Mesendoderm (in vitro differentiated cells): Measurements from ENCODE around the gene EXOC3L2.

Experiments
- DNase-seq: peaks from one replicate; pipeline ENCODE4 v3.0.0; 2013
- H2AK5ac ChIP-seq: 2 replicates; pipeline ENCODE4 v1.6.1; 2013; ENCODE audit warnings: low read length, inconsistent platforms
- H2BK120ac ChIP-seq: 2 replicates; pipeline ENCODE4 v1.6.1; 2013; ENCODE audit warnings: low read depth, mild to moderate bottlenecking, low read length, moderate library complexity, mixed read lengths
- H2BK15ac ChIP-seq: replicated peaks from 2 replicates; pipeline ENCODE4 v1.6.1; 2013; ENCODE audit warnings: low read depth, mild to moderate bottlenecking, moderate library complexity
- H2BK5ac ChIP-seq: 2 replicates; pipeline ENCODE4 v1.6.1; 2013; ENCODE audit warnings: low read length, inconsistent platforms
- H3K18ac ChIP-seq: 2 replicates; pipeline ENCODE4 v1.6.1; 2013; ENCODE audit warnings: mild to moderate bottlenecking, low read length, mixed read lengths
- H3K23ac ChIP-seq: one replicate; pipeline ENCODE4 v1.6.1; 2013; ENCODE audit warnings: low read length
- H3K27ac ChIP-seq: 2 replicates; pipeline ENCODE4 v1.5.1; 2013; ENCODE audit warnings: low read depth, mild to moderate bottlenecking, inconsistent platforms, low read length, moderate library complexity
- H3K27me3 ChIP-seq: 2 replicates; pipeline ENCODE4 v1.6.1; 2013; ENCODE audit warnings: low read length, control low read depth, mild to moderate bottlenecking, inconsistent platforms; ENCODE audit not compliant: insufficient read depth, poor library complexity
- H3K36me3 ChIP-seq: 2 replicates; pipeline ENCODE4 v1.6.1; 2013; ENCODE audit warnings: low read length, inconsistent platforms; ENCODE audit not compliant: control insufficient read depth, insufficient read depth
- H3K4ac ChIP-seq: one replicate; pipeline ENCODE4 v1.6.1; 2013; ENCODE audit warnings: low read depth, mild to moderate bottlenecking, low read length, moderate library complexity
- H3K4me1 ChIP-seq: 2 replicates; pipeline ENCODE4 v1.6.1; 2013; ENCODE audit warnings: low read depth, low read length, inconsistent platforms; ENCODE audit not compliant: control insufficient read depth
- H3K4me2 ChIP-seq: 2 replicates; pipeline ENCODE4 v1.6.1; 2013; ENCODE audit warnings: low read length
- H3K4me3 ChIP-seq: 2 replicates; pipeline ENCODE4 v1.5.1; 2013; ENCODE audit warnings: mild to moderate bottlenecking, low read length
- H3K56ac ChIP-seq: one replicate; pipeline ENCODE4 v1.6.1; 2013; ENCODE audit warnings: low read length
- H3K79me1 ChIP-seq: 2 replicates; pipeline ENCODE4 v1.6.1; 2013; ENCODE audit warnings: low read length, inconsistent platforms
- H3K79me2 ChIP-seq: 2 replicates; pipeline ENCODE4 v1.6.1; 2013; ENCODE audit warnings: mild to moderate bottlenecking, low read length; ENCODE audit not compliant: control insufficient read depth, insufficient read depth
- H3K9ac ChIP-seq: 2 replicates; pipeline ENCODE4 v1.6.1; 2013; ENCODE audit warnings: low read length, inconsistent platforms
- H4K5ac ChIP-seq: one replicate; pipeline ENCODE4 v1.6.1; 2013; ENCODE audit warnings: low read length
- H4K8ac ChIP-seq: one replicate; pipeline ENCODE4 v1.6.1; 2013; ENCODE audit warnings: low read depth, mild to moderate bottlenecking, control low read depth, low read length, moderate library complexity
- WGBS: extraction: QIAGEN DNeasy Blood & Tissue Kit; methylation state at CpG from one replicate; pipeline ENCODE4 v1.1.7; 2013; ENCODE audit warnings: low lambda C conversion rate, missing lambda C conversion rate; ENCODE audit not compliant: insufficient coverage; ENCODE audit errors: extremely low coverage; 5-methylcytosine and 5-hydroxymethylcytosine counted together

Gene EXOC3L2

DNA sequence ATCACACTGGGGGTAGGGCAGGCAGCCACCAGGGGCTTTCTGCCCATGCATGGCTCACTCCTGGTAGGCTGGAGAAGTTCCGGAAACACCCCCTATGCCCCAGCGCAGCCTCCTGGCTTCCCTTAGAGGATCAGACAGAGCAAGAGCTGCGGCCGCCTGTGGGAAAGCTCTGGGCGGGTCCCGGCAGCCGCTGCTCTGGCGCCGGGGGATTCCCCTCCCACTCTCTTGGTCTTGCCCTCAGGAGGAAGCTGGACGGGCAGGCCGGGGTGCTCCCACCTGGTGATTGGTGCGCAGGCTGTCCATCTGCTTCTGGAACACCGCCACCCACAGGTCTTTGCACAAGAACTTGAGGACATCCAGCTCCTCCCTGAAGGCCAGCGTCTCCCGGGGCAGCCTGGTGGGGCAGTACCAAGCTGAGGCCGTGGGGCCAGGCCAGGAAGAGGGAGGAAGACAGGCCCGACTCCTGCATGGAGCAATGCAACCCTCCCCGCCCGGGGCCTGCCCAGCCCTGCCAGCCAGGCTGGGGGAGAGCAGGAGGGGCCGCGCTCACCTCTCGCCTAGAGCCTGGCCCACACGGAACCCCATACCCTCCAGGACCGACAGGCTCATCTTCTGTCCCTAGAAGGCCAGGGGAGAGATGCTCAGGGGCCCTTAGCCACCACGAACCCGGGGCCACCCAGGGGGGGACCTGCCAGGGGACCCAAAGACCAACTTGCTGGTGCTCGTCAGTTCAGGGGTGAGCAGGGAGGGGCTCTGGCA lies 80.5 kb downstream of the EXOC3L2 start:
- H2BK5ac ChIP-seq, result no peak overlapping the region
- H4K8ac ChIP-seq, result no peak overlapping the region
- H4K5ac ChIP-seq, result no peak overlapping the region
- no peak overlapping the region for H2BK120ac ChIP-seq
- peak overlapping the region; percentile 50 for H3K56ac ChIP-seq
- no peak overlapping the region for H2AK5ac ChIP-seq
- no peak overlapping the region for H2BK15ac ChIP-seq
- H3K79me1 ChIP-seq, result no peaks in the 10 kb centered on the region
- no peak overlapping the region for H3K18ac ChIP-seq
- no peak overlapping the region for H3K9ac ChIP-seq
- H3K4me1 ChIP-seq, result no peaks in the 10 kb centered on the region
- no peak overlapping the region for H3K27ac ChIP-seq
- no peak overlapping the region for H3K4me2 ChIP-seq
- H3K23ac ChIP-seq, result no peak overlapping the region
- H3K27me3 ChIP-seq, result no peaks in the 10 kb centered on the region
- H3K36me3 ChIP-seq, result no peaks in the 10 kb centered on the region
- H3K4ac ChIP-seq, result no peak overlapping the region
- DNase-seq, result peak; percentile 87
- no CpG with 5 or more reads among the region's 27 CpGs for WGBS
- H3K79me2 ChIP-seq, result no peaks in the 10 kb centered on the region
- H3K4me3 ChIP-seq, result no peak overlapping the region

GRCh38 chr19:45163751-45164460 lies 81.3 kb downstream of the EXOC3L2 start:
- Histone ChIP-seq H4K8ac (no peak overlapping the region), H3K4me1 (no peaks in the 10 kb centered on the region), H3K27me3 (no peaks in the 10 kb centered on the region)

DNA sequence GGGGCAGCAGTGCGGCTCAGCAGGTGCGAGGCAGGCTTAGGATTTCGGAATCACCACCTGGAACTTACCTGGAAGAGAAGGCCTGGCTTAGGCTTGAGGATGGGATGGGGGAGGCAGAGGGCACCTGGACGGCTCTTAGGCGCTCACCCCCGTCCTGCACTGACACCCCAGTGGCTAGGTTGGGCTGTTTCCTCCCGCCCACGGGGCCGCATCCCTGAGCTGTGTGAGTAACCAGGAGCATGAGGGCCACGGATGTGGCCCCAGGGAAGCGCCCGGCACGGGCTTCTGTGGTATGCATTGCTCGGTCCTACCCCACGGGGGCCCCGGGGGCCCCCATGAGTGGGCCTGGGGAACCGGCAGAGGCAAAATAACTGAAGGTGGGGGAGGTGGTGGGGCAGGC lies 82.1 kb downstream of the EXOC3L2 start:
- Histone ChIP-seq H3K9ac (no peak overlapping the region), H3K79me2 (no peaks in the 10 kb centered on the region), H2BK5ac (no peak overlapping the region), H4K8ac (no peak overlapping the region), H4K5ac (no peak overlapping the region), H3K27me3 (no peaks in the 10 kb centered on the region), H3K56ac (no peak overlapping the region), H3K27ac (no peak overlapping the region), H3K36me3 (no peaks in the 10 kb centered on the region), H3K4ac (no peak overlapping the region), H3K79me1 (no peaks in the 10 kb centered on the region), H3K4me2 (no peak overlapping the region), H3K18ac (no peak overlapping the region), H3K4me3 (no peak overlapping the region), H3K23ac (no peak overlapping the region), H3K4me1 (no peaks in the 10 kb centered on the region), H2BK120ac (no peak overlapping the region), H2BK15ac (no peak overlapping the region), H2AK5ac (no peak overlapping the region)
- no CpG with 5 or more reads among the region's 17 CpGs for WGBS
- DNase-seq, result no peak

More at GRCh38 chr19:45163751-45164460, 81.3 kb downstream of the EXOC3L2 start:
- Histone ChIP-seq H2BK120ac (no peak overlapping the region), H3K23ac (no peak overlapping the region), H3K9ac (no peak overlapping the region), H3K79me2 (no peaks in the 10 kb centered on the region), H3K4ac (no peak overlapping the region), H3K27ac (no peak overlapping the region), H3K36me3 (no peaks in the 10 kb centered on the region), H3K56ac (peak overlapping the region; percentile 29), H2BK5ac (no peak overlapping the region), H2BK15ac (no peak overlapping the region), H3K18ac (no peak overlapping the region), H3K4me2 (no peak overlapping the region), H3K4me3 (no peak overlapping the region), H4K5ac (no peak overlapping the region), H2AK5ac (no peak overlapping the region), H3K79me1 (no peaks in the 10 kb centered on the region)
- no CpG with 5 or more reads among the region's 15 CpGs for WGBS
- no peak for DNase-seq

DNA sequence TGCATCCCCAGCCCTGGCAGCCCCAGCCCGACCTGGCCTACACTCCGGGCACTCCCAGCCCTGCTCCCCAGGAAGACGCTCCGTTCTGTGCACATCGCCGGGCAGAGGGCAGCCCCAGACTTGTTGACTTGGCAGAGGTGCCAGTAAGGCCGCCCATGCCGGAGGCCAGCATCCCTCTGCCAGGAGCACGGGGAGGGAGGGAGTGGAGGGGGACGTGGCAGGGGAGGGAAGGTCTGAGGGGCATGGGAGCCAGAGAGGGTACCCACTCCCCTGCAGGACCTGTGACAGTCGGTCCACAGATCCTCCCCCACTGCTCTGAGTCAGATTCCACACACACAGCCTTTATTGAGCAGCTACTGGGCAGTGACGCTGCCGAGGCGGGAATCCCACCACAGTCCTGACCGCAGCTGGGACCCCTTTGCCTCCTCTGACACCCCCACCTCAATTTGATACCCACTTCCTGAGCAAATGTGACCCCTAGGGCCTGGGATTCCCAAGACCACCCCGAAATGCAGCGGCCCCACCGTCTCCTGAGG lies 82.5 kb downstream of the EXOC3L2 start:
- Histone ChIP-seq H3K4ac (no peak overlapping the region), H2BK5ac (no peak overlapping the region), H3K56ac (no peak overlapping the region), H3K27ac (no peak overlapping the region), H3K4me3 (no peak overlapping the region), H3K79me1 (no peaks in the 10 kb centered on the region), H4K8ac (no peak overlapping the region), H3K36me3 (no peaks in the 10 kb centered on the region), H3K4me1 (no peaks in the 10 kb centered on the region), H2AK5ac (no peak overlapping the region), H3K9ac (no peak overlapping the region), H3K23ac (no peak overlapping the region), H4K5ac (no peak overlapping the region), H2BK120ac (no peak overlapping the region), H3K4me2 (no peak overlapping the region), H3K79me2 (no peaks in the 10 kb centered on the region), H3K27me3 (no peaks in the 10 kb centered on the region), H2BK15ac (no peak overlapping the region), H3K18ac (no peak overlapping the region)
- DNase-seq, result no peak
- no CpG with 5 or more reads among the region's 18 CpGs for WGBS
